Measurements from ENCODE around the gene KPTN. TPM values are rescaled to one million over a fixed set of nuclear protein-coding genes. Genes with fewer than 3 reads are reported as not detected.

The KPTN gene
- total RNA-seq, 1 donor from 2014 or later, result 12.0 TPM

DNA sequence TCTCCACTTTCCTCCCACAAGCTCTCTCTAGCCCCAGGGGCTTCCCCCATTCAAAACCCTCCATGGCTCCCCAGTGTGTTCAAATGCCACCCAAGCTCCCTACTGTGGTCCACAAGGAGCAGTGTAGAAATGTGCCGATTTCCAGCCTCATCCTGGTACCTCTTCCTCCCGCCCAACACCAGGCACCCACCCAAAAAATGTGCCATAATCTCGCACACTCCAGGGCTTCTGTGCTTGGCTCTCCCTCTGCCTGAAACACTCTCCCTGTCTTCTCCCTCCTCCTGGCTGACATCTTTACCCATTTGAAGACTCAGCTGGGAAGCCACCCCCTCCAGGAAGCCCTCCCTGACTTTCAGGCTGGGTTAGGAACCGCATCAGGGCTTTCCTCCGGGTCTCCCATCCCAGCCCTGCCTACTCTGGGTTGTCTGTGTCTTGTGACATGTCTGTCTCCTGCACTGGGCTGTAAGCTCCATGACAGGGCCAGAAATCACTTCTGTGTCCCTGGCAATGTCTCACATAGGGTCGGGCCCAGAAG lies 48.1 kb downstream of the KPTN start:
- Mint-ChIP-seq H3K27ac (ENCODE audit: unreplicated experiment) (no peak overlapping the region), H3K36me3 (ENCODE audit: low read depth, unreplicated experiment) (no peaks in the 10 kb centered on the region), H3K4me3 (ENCODE audit: unreplicated experiment) (no peak overlapping the region), H3K9me3 (ENCODE audit: unreplicated experiment) (no peaks in the 10 kb centered on the region), H3K4me1 (ENCODE audit: unreplicated experiment) (peaks cover 9% of the 10 kb centered on the region), H3K27me3 (ENCODE audit: unreplicated experiment) (peaks cover 9% of the 10 kb centered on the region)
- TF ChIP-seq, protein P1, sequence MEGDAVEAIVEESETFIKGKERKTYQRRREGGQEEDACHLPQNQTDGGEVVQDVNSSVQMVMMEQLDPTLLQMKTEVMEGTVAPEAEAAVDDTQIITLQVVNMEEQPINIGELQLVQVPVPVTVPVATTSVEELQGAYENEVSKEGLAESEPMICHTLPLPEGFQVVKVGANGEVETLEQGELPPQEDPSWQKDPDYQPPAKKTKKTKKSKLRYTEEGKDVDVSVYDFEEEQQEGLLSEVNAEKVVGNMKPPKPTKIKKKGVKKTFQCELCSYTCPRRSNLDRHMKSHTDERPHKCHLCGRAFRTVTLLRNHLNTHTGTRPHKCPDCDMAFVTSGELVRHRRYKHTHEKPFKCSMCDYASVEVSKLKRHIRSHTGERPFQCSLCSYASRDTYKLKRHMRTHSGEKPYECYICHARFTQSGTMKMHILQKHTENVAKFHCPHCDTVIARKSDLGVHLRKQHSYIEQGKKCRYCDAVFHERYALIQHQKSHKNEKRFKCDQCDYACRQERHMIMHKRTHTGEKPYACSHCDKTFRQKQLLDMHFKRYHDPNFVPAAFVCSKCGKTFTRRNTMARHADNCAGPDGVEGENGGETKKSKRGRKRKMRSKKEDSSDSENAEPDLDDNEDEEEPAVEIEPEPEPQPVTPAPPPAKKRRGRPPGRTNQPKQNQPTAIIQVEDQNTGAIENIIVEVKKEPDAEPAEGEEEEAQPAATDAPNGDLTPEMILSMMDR (IDR thresholded peaks at IDR 0.05; ENCODE audit: unreplicated experiment), result no peak
- DNase-seq (ENCODE audit: low spot score), result no peak

- no peak overlapping the region for H3K4me3 Mint-ChIP-seq (ENCODE audit: unreplicated experiment)
These were observed 48.8 kb downstream of the KPTN start for GRCh38 chr19:47435196-47435595.

DNA sequence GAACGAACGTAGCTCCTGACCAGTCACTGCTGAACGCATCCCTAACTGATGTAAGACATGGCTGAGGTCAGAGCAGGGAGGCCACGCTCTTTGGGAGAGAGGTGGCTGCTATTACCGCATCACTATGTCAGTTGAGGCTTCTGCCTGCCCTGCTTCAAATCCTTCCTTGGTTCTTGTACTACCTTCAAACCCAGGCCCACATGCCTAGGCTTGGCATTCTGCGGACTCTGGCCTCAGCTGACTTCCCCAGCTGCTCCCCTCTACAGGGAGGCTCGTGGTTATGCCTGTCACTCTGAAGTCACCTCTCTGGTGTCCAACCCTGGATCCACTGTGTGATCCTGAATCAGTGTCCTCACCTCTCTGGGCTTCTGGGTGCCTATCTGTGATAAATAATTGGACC lies 49.9 kb downstream of the KPTN start:
- no peak for DNase-seq (ENCODE audit: low spot score)
- peaks cover 9% of the 10 kb centered on the region for H3K4me1 Mint-ChIP-seq (ENCODE audit: unreplicated experiment)
- TF ChIP-seq, protein P1 (IDR thresholded peaks at IDR 0.05; ENCODE audit: unreplicated experiment), result no peak
- H3K27me3 Mint-ChIP-seq (ENCODE audit: unreplicated experiment), result peaks cover 13% of the 10 kb centered on the region
- no peak overlapping the region for H3K4me3 Mint-ChIP-seq (ENCODE audit: unreplicated experiment)
- no peaks in the 10 kb centered on the region for H3K9me3 Mint-ChIP-seq (ENCODE audit: unreplicated experiment)
- H3K36me3 Mint-ChIP-seq (ENCODE audit: low read depth, unreplicated experiment), result no peaks in the 10 kb centered on the region
- H3K27ac Mint-ChIP-seq (ENCODE audit: unreplicated experiment), result no peak overlapping the region

More at GRCh38 chr19:47435196-47435595, 48.8 kb downstream of the KPTN start:
- peaks cover 10% of the 10 kb centered on the region for H3K27me3 Mint-ChIP-seq (ENCODE audit: unreplicated experiment)
- TF ChIP-seq, protein P1 (IDR thresholded peaks at IDR 0.05; ENCODE audit: unreplicated experiment), result no peak
- no peak for DNase-seq (ENCODE audit: low spot score)
- H3K9me3 Mint-ChIP-seq (ENCODE audit: unreplicated experiment), result no peaks in the 10 kb centered on the region
- no peak overlapping the region for H3K27ac Mint-ChIP-seq (ENCODE audit: unreplicated experiment)
- H3K36me3 Mint-ChIP-seq (ENCODE audit: low read depth, unreplicated experiment), result no peaks in the 10 kb centered on the region
- peaks cover 9% of the 10 kb centered on the region for H3K4me1 Mint-ChIP-seq (ENCODE audit: unreplicated experiment)

DNA sequence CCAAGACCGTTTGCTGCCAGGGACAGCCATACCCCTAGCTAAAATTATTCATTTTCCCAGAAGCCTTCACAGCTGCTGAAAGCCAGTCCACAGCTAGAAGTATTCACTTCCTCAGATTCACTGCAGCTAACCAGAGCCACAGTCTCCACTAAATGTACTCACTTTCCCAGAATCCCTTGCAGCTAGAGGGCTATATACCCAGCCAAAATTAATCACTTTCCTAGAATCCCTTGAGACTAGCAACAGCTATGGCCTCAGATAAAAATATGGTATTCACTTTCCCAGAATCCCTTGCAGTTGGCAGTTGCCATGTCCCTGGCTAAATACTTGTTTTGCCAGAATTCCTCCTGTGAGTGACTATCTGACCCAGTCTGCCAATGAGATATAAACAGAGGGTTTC lies 50.9 kb downstream of the KPTN start:
- no peak for DNase-seq (ENCODE audit: low spot score)
- TF ChIP-seq, protein P1 (IDR thresholded peaks at IDR 0.05; ENCODE audit: unreplicated experiment), result no peak
- H3K27ac Mint-ChIP-seq (ENCODE audit: unreplicated experiment), result no peak overlapping the region
- H3K27me3 Mint-ChIP-seq (ENCODE audit: unreplicated experiment), result peaks cover 10% of the 10 kb centered on the region
- no peaks in the 10 kb centered on the region for H3K9me3 Mint-ChIP-seq (ENCODE audit: unreplicated experiment)
- no peak overlapping the region for H3K4me3 Mint-ChIP-seq (ENCODE audit: unreplicated experiment)
- H3K4me1 Mint-ChIP-seq (ENCODE audit: unreplicated experiment), result peaks cover 5% of the 10 kb centered on the region
- no peaks in the 10 kb centered on the region for H3K36me3 Mint-ChIP-seq (ENCODE audit: low read depth, unreplicated experiment)

- H3K4me1 Mint-ChIP-seq (ENCODE audit: unreplicated experiment), result peaks cover 5% of the 10 kb centered on the region
- H3K9me3 Mint-ChIP-seq (ENCODE audit: unreplicated experiment), result no peaks in the 10 kb centered on the region
- TF ChIP-seq, protein P1 (IDR thresholded peaks at IDR 0.05; ENCODE audit: unreplicated experiment), result no peak
- no peak overlapping the region for H3K27ac Mint-ChIP-seq (ENCODE audit: unreplicated experiment)
- peaks cover 10% of the 10 kb centered on the region for H3K27me3 Mint-ChIP-seq (ENCODE audit: unreplicated experiment)
- no peaks in the 10 kb centered on the region for H3K36me3 Mint-ChIP-seq (ENCODE audit: low read depth, unreplicated experiment)
- DNase-seq (ENCODE audit: low spot score), result no peak
- H3K4me3 Mint-ChIP-seq (ENCODE audit: unreplicated experiment), result no peak overlapping the region
These were observed 51.5 kb downstream of the KPTN start for GRCh38 chr19:47432499-47432898.
